ENCODE results near the gene STARD3NL.

STARD3NL gene

GRCh38 chr7:38186593-38187314 lies 8.7 kb downstream of the STARD3NL start:
- no peak overlapping the region for H3K9ac ChIP-seq (ENCODE audit: low read depth, low read length)
- H3K4me3 ChIP-seq (ENCODE audit: low read depth, low read length) = no peak overlapping the region
- no peaks in the 10 kb centered on the region for H3K27me3 ChIP-seq (ENCODE audit: control insufficient read depth, insufficient read depth, low read length)
- no peaks in the 10 kb centered on the region for H3K36me3 ChIP-seq (ENCODE audit: control insufficient read depth, insufficient read depth, low read length)
- H3K4me1 ChIP-seq (ENCODE audit: control insufficient read depth, insufficient read depth, low read length) = peaks cover 20% of the 10 kb centered on the region
- H3K9me3 ChIP-seq (ENCODE audit: control insufficient read depth, insufficient read depth, low read length) = no peaks in the 10 kb centered on the region

DNA sequence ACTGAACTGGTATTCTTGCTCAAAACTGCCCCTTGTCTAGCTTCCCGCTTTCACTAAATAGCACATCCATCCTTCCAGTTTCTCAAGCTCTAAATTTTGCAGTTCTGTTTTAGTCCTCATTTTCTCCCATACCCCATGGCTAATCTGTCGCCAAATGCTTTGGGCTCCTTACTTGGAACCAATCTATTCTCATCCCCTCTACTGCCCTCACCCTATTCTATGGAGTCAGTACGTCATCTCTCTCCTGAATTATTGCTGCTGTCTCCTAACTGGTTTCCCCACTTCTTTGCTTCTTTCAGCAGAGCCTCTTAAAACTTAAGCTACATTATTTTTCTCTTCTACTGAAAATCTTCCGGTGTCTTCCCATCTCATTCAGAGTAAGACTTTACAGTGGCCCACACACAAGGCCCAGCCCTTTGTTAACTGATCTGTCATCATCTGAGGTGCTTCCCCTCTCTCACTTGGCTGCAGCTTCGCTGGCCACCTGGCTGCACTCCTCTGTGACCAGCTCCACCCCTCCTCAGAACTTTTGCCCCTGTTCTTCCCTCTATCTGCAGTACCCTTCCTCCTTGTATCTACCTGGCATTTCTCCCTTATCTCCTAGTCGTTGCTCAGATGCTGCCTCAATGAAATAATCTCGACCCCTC lies 9.9 kb downstream of the STARD3NL start:
- Histone ChIP-seq H3K9ac (ENCODE audit: low read depth, low read length) (no peak overlapping the region), H3K27me3 (ENCODE audit: control insufficient read depth, insufficient read depth, low read length) (no peaks in the 10 kb centered on the region), H3K4me1 (ENCODE audit: control insufficient read depth, insufficient read depth, low read length) (peaks cover 20% of the 10 kb centered on the region), H3K9me3 (ENCODE audit: control insufficient read depth, insufficient read depth, low read length) (no peaks in the 10 kb centered on the region), H3K36me3 (ENCODE audit: control insufficient read depth, insufficient read depth, low read length) (no peaks in the 10 kb centered on the region), H3K4me3 (ENCODE audit: low read depth, low read length) (no peak overlapping the region)

GRCh38 chr7:38189231-38189938 lies 11.3 kb downstream of the STARD3NL start:
- Histone ChIP-seq H3K27me3 (ENCODE audit: control insufficient read depth, insufficient read depth, low read length) (no peaks in the 10 kb centered on the region), H3K36me3 (ENCODE audit: control insufficient read depth, insufficient read depth, low read length) (no peaks in the 10 kb centered on the region), H3K9ac (ENCODE audit: low read depth, low read length) (no peak overlapping the region), H3K4me1 (ENCODE audit: control insufficient read depth, insufficient read depth, low read length) (peaks cover 20% of the 10 kb centered on the region), H3K4me3 (ENCODE audit: low read depth, low read length) (no peak overlapping the region), H3K9me3 (ENCODE audit: control insufficient read depth, insufficient read depth, low read length) (no peaks in the 10 kb centered on the region)

GRCh38 chr7:38190011-38190410 lies 12.0 kb downstream of the STARD3NL start:
- Histone ChIP-seq H3K4me3 (ENCODE audit: low read depth, low read length) (no peak overlapping the region), H3K9me3 (ENCODE audit: control insufficient read depth, insufficient read depth, low read length) (no peaks in the 10 kb centered on the region), H3K9ac (ENCODE audit: low read depth, low read length) (no peak overlapping the region), H3K4me1 (ENCODE audit: control insufficient read depth, insufficient read depth, low read length) (peaks cover 20% of the 10 kb centered on the region), H3K27me3 (ENCODE audit: control insufficient read depth, insufficient read depth, low read length) (no peaks in the 10 kb centered on the region), H3K36me3 (ENCODE audit: control insufficient read depth, insufficient read depth, low read length) (no peaks in the 10 kb centered on the region)

DNA sequence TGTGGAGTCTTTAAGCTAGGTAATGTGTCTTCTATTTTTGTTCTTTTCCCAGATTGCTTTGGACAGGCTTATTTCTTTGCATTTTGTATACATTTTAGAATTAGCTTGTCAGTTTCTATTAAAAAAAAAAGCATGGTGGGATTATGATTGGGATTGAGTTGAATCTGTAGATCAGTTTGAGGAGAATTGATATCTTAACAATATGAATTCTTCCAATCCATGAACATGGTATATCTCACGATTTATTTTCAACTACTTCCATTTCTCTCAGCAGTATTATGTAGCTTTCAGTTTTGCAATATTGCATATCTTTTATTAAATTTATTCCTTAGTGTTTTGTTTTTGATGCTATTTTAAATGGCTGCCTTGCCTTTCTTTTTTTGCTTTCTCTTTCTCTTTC lies 13.7 kb downstream of the STARD3NL start:
- Histone ChIP-seq H3K36me3 (ENCODE audit: control insufficient read depth, insufficient read depth, low read length) (no peaks in the 10 kb centered on the region), H3K9ac (ENCODE audit: low read depth, low read length) (no peak overlapping the region), H3K4me1 (ENCODE audit: control insufficient read depth, insufficient read depth, low read length) (peaks cover 20% of the 10 kb centered on the region), H3K27me3 (ENCODE audit: control insufficient read depth, insufficient read depth, low read length) (no peaks in the 10 kb centered on the region), H3K9me3 (ENCODE audit: control insufficient read depth, insufficient read depth, low read length) (no peaks in the 10 kb centered on the region), H3K4me3 (ENCODE audit: low read depth, low read length) (no peak overlapping the region)

DNA sequence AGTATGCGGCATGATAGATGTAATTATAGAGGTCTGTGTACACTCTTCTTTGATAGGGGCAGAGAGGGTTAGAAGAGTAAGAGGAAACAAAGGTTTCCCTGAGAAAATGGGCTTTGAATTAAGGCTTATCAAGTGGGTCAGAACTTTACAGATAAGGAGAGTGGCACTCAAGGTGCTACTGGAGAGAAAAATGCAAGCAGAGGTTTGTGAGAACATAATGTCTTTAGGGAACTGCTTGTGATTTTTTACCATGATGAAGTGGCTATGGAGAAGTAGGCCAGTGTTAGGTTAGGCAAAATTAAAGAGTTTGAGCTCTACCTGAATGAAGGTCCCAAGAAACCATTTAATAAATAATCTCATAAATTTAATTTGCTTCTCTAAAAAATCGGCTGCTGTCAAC lies 14.3 kb downstream of the STARD3NL start:
- no peaks in the 10 kb centered on the region for H3K36me3 ChIP-seq (ENCODE audit: control insufficient read depth, insufficient read depth, low read length)
- no peak overlapping the region for H3K4me3 ChIP-seq (ENCODE audit: low read depth, low read length)
- no peaks in the 10 kb centered on the region for H3K27me3 ChIP-seq (ENCODE audit: control insufficient read depth, insufficient read depth, low read length)
- H3K9me3 ChIP-seq (ENCODE audit: control insufficient read depth, insufficient read depth, low read length) = no peaks in the 10 kb centered on the region
- H3K4me1 ChIP-seq (ENCODE audit: control insufficient read depth, insufficient read depth, low read length) = peaks cover 20% of the 10 kb centered on the region
- H3K9ac ChIP-seq (ENCODE audit: low read depth, low read length) = no peak overlapping the region

DNA sequence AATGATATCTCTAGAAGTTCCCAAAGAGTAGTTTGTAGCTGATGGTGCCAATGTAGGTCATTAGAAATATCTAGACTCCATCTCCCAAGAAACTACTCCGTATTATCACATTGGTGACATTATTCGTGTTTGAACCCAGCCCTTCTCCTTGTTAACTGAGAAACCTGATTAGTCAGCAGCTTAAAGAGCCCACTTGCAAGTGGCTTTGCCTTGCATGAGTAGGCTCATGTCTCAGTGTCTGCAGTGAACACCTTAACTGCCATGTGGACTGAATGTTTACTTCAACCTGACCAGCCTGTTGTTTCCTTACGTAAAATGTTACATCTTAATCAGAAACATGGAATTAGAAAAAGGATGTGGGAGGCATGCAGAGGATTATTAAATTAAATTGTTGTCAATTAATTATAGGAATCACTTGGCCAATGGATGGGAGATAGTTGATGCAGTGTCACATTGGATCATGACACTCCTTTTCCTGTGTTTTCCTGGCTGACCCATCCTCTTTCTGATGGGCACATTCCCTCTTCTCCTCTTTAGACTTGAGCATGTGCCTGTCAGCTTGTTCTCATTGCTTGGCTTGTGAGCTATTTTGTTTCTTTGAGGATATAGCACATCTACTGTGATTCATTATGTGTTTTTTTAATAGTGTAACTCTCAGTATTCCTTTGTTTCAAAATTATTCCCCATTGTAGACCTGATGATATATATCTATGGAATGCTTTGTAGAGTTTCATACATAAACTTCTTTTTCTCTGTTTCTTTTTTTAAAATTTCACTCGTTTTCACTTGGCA lies 18.0 kb downstream of the STARD3NL start:
- no peak overlapping the region for H3K9ac ChIP-seq (ENCODE audit: low read depth, low read length)
- no peaks in the 10 kb centered on the region for H3K36me3 ChIP-seq (ENCODE audit: control insufficient read depth, insufficient read depth, low read length)
- H3K27me3 ChIP-seq (ENCODE audit: control insufficient read depth, insufficient read depth, low read length) = no peaks in the 10 kb centered on the region
- no peak overlapping the region for H3K4me3 ChIP-seq (ENCODE audit: low read depth, low read length)
- no peaks in the 10 kb centered on the region for H3K9me3 ChIP-seq (ENCODE audit: control insufficient read depth, insufficient read depth, low read length)
- no peaks in the 10 kb centered on the region for H3K4me1 ChIP-seq (ENCODE audit: control insufficient read depth, insufficient read depth, low read length)

DNA sequence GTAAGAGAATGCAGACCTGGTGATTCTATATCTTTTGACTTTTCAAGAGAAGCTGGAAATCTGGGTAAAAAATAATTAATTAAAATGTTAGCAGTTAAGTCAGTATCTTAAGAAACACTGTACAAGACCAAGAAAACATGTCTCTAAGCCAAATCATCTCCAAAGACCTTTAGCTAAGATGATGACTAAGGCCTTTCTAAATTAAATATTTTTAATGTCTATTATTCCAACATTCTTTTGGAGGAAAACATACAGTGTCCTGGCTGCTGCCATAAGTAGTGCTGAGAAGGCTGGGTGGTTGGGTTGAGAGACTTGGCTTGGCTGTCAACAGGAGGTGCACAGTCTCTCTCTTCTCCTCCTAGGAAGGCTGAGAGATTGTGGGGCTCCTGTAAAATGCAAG lies 20.3 kb downstream of the STARD3NL start:
- H3K4me1 ChIP-seq (ENCODE audit: control insufficient read depth, insufficient read depth, low read length) = no peaks in the 10 kb centered on the region
- H3K9me3 ChIP-seq (ENCODE audit: control insufficient read depth, insufficient read depth, low read length) = no peaks in the 10 kb centered on the region
- no peaks in the 10 kb centered on the region for H3K36me3 ChIP-seq (ENCODE audit: control insufficient read depth, insufficient read depth, low read length)
- no peaks in the 10 kb centered on the region for H3K27me3 ChIP-seq (ENCODE audit: control insufficient read depth, insufficient read depth, low read length)
- H3K9ac ChIP-seq (ENCODE audit: low read depth, low read length) = no peak overlapping the region
- H3K4me3 ChIP-seq (ENCODE audit: low read depth, low read length) = no peak overlapping the region

DNA sequence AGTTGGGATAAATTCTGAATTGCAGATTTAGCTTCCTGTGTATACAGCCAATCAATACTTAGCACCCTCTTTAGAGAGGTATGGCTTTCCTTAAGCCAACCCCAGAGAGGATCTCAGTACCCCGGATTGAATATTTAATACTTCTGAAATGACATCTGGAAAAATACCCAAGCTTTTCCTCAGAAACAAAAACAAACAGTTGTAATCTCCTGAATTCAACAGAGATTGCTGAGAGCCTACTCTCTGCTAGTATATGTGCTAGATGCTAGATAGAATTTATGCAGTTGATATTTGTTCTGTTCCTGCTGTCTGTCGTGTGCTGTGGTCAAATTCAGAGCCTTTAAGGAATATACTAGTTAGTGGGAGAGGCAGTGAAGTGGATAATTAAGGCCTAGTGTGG lies 21.1 kb downstream of the STARD3NL start:
- H3K9ac ChIP-seq (ENCODE audit: low read depth, low read length) = no peak overlapping the region
- H3K27me3 ChIP-seq (ENCODE audit: control insufficient read depth, insufficient read depth, low read length) = no peaks in the 10 kb centered on the region
- no peaks in the 10 kb centered on the region for H3K9me3 ChIP-seq (ENCODE audit: control insufficient read depth, insufficient read depth, low read length)
- H3K4me1 ChIP-seq (ENCODE audit: control insufficient read depth, insufficient read depth, low read length) = no peaks in the 10 kb centered on the region
- no peaks in the 10 kb centered on the region for H3K36me3 ChIP-seq (ENCODE audit: control insufficient read depth, insufficient read depth, low read length)
- no peak overlapping the region for H3K4me3 ChIP-seq (ENCODE audit: low read depth, low read length)

- H3K4me1 ChIP-seq (ENCODE audit: control insufficient read depth, insufficient read depth, low read length) = no peaks in the 10 kb centered on the region
- H3K9me3 ChIP-seq (ENCODE audit: control insufficient read depth, insufficient read depth, low read length) = no peaks in the 10 kb centered on the region
- H3K27me3 ChIP-seq (ENCODE audit: control insufficient read depth, insufficient read depth, low read length) = no peaks in the 10 kb centered on the region
- no peak overlapping the region for H3K9ac ChIP-seq (ENCODE audit: low read depth, low read length)
- H3K4me3 ChIP-seq (ENCODE audit: low read depth, low read length) = no peak overlapping the region
- H3K36me3 ChIP-seq (ENCODE audit: control insufficient read depth, insufficient read depth, low read length) = no peaks in the 10 kb centered on the region
Observed at GRCh38 chr7:38199782-38200181, 21.7 kb downstream of the STARD3NL start.

GRCh38 chr7:38206071-38206470 lies 28.0 kb downstream of the STARD3NL start:
- no peaks in the 10 kb centered on the region for H3K4me1 ChIP-seq (ENCODE audit: control insufficient read depth, insufficient read depth, low read length)
- H3K9me3 ChIP-seq (ENCODE audit: control insufficient read depth, insufficient read depth, low read length) = no peaks in the 10 kb centered on the region
- no peaks in the 10 kb centered on the region for H3K36me3 ChIP-seq (ENCODE audit: control insufficient read depth, insufficient read depth, low read length)
- no peaks in the 10 kb centered on the region for H3K27me3 ChIP-seq (ENCODE audit: control insufficient read depth, insufficient read depth, low read length)
- no peak overlapping the region for H3K4me3 ChIP-seq (ENCODE audit: low read depth, low read length)
- no peak overlapping the region for H3K9ac ChIP-seq (ENCODE audit: low read depth, low read length)
